Measurements from ENCODE around the gene BACE1. TPM values are rescaled to one million over a fixed set of nuclear protein-coding genes. Genes with fewer than 3 reads are reported as not detected.

BACE1 gene
- 10 to 100 TPM; 13.2 to 24.6 (median 16.0) TPM for total RNA-seq
- 1 to 10 TPM; 1.8 to 7.0 (median 3.6) TPM for polyA plus RNA-seq

DNA sequence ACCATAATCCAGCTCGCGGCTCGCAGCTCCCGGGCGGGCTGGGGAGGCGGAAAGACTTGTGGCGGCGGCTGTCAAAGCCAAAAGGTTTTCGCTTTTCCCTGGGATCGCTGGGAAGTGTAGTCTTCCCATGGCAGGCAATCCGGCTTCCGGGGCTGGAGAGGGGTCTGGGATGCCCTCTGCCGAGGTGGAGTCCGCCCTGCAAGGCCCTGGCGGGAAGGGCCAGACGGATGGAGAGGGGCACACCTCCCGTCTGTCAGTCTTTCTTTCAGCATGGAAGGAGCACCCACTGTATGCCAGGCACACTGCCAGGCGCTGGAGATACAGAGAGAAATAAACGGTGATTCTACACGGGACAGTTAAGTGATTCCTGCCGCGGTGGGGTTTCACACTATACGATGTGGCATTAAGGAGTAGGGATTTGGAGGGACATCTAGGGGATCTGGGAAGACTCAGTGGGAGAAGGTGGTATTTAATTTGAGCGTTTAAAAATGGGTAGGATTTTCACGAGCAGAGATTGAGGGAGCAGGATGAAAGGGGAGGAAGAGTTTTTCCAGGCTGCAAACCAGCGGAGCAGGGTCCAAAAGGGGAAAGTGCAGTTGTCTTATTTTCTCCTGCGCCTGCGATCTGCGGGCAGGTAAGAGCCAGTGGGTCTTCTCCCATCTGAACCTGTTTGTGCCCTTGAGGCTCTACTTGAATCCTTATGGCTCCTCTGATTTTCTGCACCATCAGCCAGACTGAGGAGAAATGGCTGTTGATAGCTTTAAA, at the start of gene BACE1:
BACE1 (minus strand) TSS at position 60 of the 765 bp plus-strand sequence. CDS start 461 bp downstream, outside the sequence.
- WGBS, 2 donors = 3 to 11% methylated on average over 29 of the region's 29 CpGs
- TF ChIP-seq POLR2AphosphoS5 (IDR thresholded peaks at IDR 0.05) (peak in 3 of 4 donors; percentile 39 to 63 (median 55)), POLR2A (IDR thresholded peaks at IDR 0.05) (no peak), CTCF (IDR thresholded peaks at IDR 0.05) (peak in 1 of 4 experiments; percentile 27), EP300 (IDR thresholded peaks at IDR 0.05) (no peak)
- H3K9me3 ChIP-seq = no peaks in the 10 kb centered on the region
- H3K4me1 ChIP-seq = peaks cover 0 to 27% (median 26%) of the 10 kb centered on the region in 4 donors
- H3K27ac ChIP-seq = peak within 1 kb of the TSS; percentile 68 to 76 (median 75)
- intact Hi-C loops (cut with DNase I) = no loop called here
- no peaks in the 10 kb centered on the region for H3K27me3 ChIP-seq
- DNase-seq = peak; percentile 92
- H3K36me3 ChIP-seq = no peaks in the 10 kb centered on the region
- H3K4me3 ChIP-seq = peak within 1 kb of the TSS; percentile 53 to 95 (median 74)

GRCh38 chr11:117361432-117361831, 45.4 kb upstream of the BACE1 start:
- H3K36me3 ChIP-seq = peaks cover 0 to 83% (median 23%) of the 10 kb centered on the region in 4 donors
- no peak overlapping the region for H3K27ac ChIP-seq
- 89 to 96% methylated on average over 8 of the region's 8 CpGs for WGBS, 2 donors

DNA sequence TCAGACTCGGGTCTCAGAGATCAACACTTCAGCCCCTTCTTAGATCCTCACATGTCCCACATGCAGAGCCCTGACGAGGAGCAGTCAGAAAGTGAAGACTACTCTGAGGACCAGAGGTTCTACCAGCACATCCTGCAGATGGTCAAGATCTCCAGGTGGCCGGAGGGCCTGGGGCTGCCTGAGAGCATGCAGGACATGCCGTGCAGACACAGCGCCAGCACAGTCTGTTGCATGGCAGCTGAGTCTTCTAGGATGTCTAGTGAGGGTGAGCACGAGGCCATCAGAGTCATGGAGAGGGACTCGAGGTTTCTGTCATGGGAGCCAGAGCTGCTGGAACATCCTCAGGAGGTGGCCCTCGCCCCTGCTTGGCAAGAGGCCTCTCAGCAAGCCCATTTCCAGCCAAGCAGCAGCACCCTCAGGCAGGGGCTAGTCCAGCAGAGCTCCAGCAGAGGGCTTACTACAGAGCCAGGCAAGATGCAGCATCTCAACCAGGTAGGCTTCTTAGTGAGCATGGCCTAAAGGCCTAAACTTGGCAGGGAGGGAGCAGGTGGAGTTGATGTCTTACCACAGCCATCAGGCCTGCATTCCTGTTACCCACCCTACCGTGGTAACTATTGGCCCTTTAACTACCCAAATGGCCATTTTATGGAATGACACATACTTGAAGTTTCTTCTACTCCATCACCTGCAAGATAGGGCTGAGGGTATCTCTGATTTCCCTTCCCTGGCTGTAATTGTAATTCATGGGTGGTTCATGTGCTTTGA, 40.3 kb upstream of the BACE1 start:
- Histone ChIP-seq H3K27me3 (no peaks in the 10 kb centered on the region), H3K4me1 (no peaks in the 10 kb centered on the region), H3K4me3 (no peak overlapping the region), H3K36me3 (peaks cover 0 to 84% (median 32%) of the 10 kb centered on the region in 4 donors), H3K27ac (no peak overlapping the region), H3K9me3 (no peaks in the 10 kb centered on the region)
- TF ChIP-seq POLR2A (IDR thresholded peaks at IDR 0.05) = no peak
- no peak for TF ChIP-seq CTCF (IDR thresholded peaks at IDR 0.05)
- TF ChIP-seq EP300 (IDR thresholded peaks at IDR 0.05) = no peak
- TF ChIP-seq POLR2AphosphoS5 (IDR thresholded peaks at IDR 0.05) = no peak
- peak; percentile 25 for DNase-seq
- intact Hi-C loops (cut with DNase I) = no loop called here
- 86 to 92% methylated on average over 9 of the region's 9 CpGs for WGBS, 2 donors

More at GRCh38 chr11:117361432-117361831, 45.4 kb upstream of the BACE1 start:
- TF ChIP-seq CTCF (IDR thresholded peaks at IDR 0.05) (no peak), POLR2AphosphoS5 (IDR thresholded peaks at IDR 0.05) (no peak), POLR2A (IDR thresholded peaks at IDR 0.05) (no peak), EP300 (IDR thresholded peaks at IDR 0.05) (no peak)
- H3K4me1 ChIP-seq = no peaks in the 10 kb centered on the region
- intact Hi-C loops (cut with DNase I) = no loop called here
- H3K4me3 ChIP-seq = no peak overlapping the region
- no peaks in the 10 kb centered on the region for H3K27me3 ChIP-seq
- DNase-seq = no peak
- no peaks in the 10 kb centered on the region for H3K9me3 ChIP-seq

DNA sequence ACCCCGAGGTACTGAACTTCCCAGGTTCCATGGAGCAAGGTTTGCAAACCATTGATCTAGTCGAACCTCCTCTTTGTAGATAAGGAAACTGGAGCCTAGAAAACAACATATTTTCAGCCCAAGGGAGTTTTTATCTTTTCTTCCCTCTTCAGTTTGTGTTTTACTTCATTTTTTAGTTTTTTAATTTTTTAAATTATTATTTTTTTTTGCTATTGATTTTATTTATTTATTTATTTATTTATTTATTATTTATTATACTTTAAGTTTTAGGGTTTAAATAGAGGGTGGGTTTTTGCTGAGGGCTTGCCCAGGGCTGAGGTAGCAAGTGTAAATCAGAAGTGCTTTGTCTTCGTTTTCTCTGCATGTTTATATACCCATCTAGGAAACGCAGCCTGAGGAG, 38.5 kb upstream of the BACE1 start:
- Histone ChIP-seq H3K9me3 (no peaks in the 10 kb centered on the region), H3K27me3 (no peaks in the 10 kb centered on the region), H3K36me3 (peaks cover 0 to 76% (median 32%) of the 10 kb centered on the region in 4 donors), H3K4me3 (no peak overlapping the region), H3K4me1 (no peaks in the 10 kb centered on the region), H3K27ac (no peak overlapping the region)
- TF ChIP-seq EP300 (IDR thresholded peaks at IDR 0.05) = no peak
- TF ChIP-seq POLR2A (IDR thresholded peaks at IDR 0.05) = no peak
- TF ChIP-seq CTCF (IDR thresholded peaks at IDR 0.05) = no peak
- no peak for TF ChIP-seq POLR2AphosphoS5 (IDR thresholded peaks at IDR 0.05)
- WGBS, 2 donors = 88 to 95% methylated on average over 4 of the region's 4 CpGs
- intact Hi-C loops (cut with DNase I) = no loop called here
- peak; percentile 1 for DNase-seq

Data from sigmoid colon (tissue), 7 donors.